ENCODE results near the gene RHBDL1. TPM values are rescaled to one million over a fixed set of nuclear protein-coding genes. Genes with fewer than 3 reads are reported as not detected.

RHBDL1 gene
- total and polyA plus RNA-seq, 9 of the 15 experiments (the other 6 are each of a cell fraction or from before 2014, with no cell fraction given) = 0.03 to 5.6 (median 1.3) TPM; not detected in 1

GRCh38 chr16:695355-696089, 20.1 kb downstream of the RHBDL1 start (continued):
- TF ChIP-seq ZBTB33 (CRISPR knock-in tag; IDR thresholded peaks at IDR 0.05) (peak; percentile 58; the same call in 1 of the 2 replicates), SRSF7 (optimal IDR thresholded peaks at IDR 0.05; ENCODE audit: low read depth, low read length) (no peak), ZNF79 (CRISPR knock-in tag; IDR thresholded peaks at IDR 0.05; ENCODE audit: low read depth) (no peak), MLLT1 (IDR thresholded peaks at IDR 0.05) (no peak), CTCFL (IDR thresholded peaks at IDR 0.05; ENCODE audit: borderline replicate concordance, insufficient read depth, low read depth, low read length, poor library complexity, severe bottlenecking) (no peak), FOXA3 (CRISPR knock-in tag; conservative IDR thresholded peaks at IDR 0.05 in 1 of 2, IDR thresholded peaks at IDR 0.05 in 1 of 2) (peak in 1 of 2 experiments; percentile 86; a peak in 2 of 4 replicates), PREB (CRISPR knock-in tag; IDR thresholded peaks at IDR 0.05) (no peak), SIX5 (IDR thresholded peaks at IDR 0.05; ENCODE audit: borderline replicate concordance in 1 of 2, insufficient read depth in 1 of 2, low read depth in 1 of 2, low read length in 2 of 2) (no peak), HOMEZ (CRISPR knock-in tag; IDR thresholded peaks at IDR 0.05) (no peak), RBBP5 (IDR thresholded peaks at IDR 0.05; ENCODE audit: borderline replicate concordance, insufficient read depth, low read length, poor library complexity, severe bottlenecking) (peak; percentile 61), ZNF76 (CRISPR knock-in tag; IDR thresholded peaks at IDR 0.05; ENCODE audit: borderline replicate concordance) (no peak), SMARCC2 (IDR thresholded peaks at IDR 0.05; ENCODE audit: low read depth) (no peak), RFX5 (IDR thresholded peaks at IDR 0.05; ENCODE audit: low read depth, low read length) (no peak), ZKSCAN8 (CRISPR knock-in tag; IDR thresholded peaks at IDR 0.05) (no peak), EHMT2 (IDR thresholded peaks at IDR 0.05) (no peak), PYGO2 (tag; IDR thresholded peaks at IDR 0.05) (no peak), PTTG1 (tag; IDR thresholded peaks at IDR 0.05; ENCODE audit: low read depth) (no peak)

Measured in K562 (cell line).